Caco-2 (cell line): ENCODE measurements around the gene PRRX1. TPM values are rescaled to one million over a fixed set of nuclear protein-coding genes. Genes with fewer than 3 reads are reported as not detected.

ENCODE experiments used
- BruUV-seq: library from RNA; stranded (reverse); fragments of 400-500 nt; replicated peaks from 2 replicates; lab custom pipeline; 2021; lab: Mats Ljungman, UMichigan
- CTCF ChIA-PET: fragments of 300-600 bp; sonication (Branson Sonifier 250); formaldehyde crosslinking; loops from one replicate; lab custom pipeline; 2022; ENCODE audit warnings: antibody characterized with exemption; lab: Charles Lee
- POLR2A ChIA-PET: fragments of 300-600 bp; sonication (Branson Sonifier 250); formaldehyde crosslinking; loops from one replicate; lab custom pipeline; 2022; ENCODE audit warnings: antibody characterized with exemption; lab: Charles Lee
- DNase-seq, 2 experiments: peaks; one replicate each; pipeline versions ENCODE4 v3.0.0 to v3.0.0-alpha.2; 2020 to 2022
- H3K27me3 ChIP-seq: replicated peaks from 2 replicates; pipeline ENCODE4 v1.6.0; 2011; ENCODE audit warnings: low read length; ENCODE audit not compliant: control insufficient read depth, insufficient read depth
- H3K36me3 ChIP-seq: 2 replicates; pipeline ENCODE4 v1.5.1; 2011; ENCODE audit warnings: low read length; ENCODE audit not compliant: control insufficient read depth, insufficient read depth
- H3K4me1 ChIP-seq: fragments of 250-450 bp; sonication (Bioruptor Pico); 2 replicates; pipeline ENCODE4 v1.5.1; 2020; ENCODE audit warnings: mild to moderate bottlenecking
- H3K4me3 ChIP-seq: 2 replicates; pipeline ENCODE4 v1.5.1; 2011; ENCODE audit warnings: low read depth, mild to moderate bottlenecking, control low read depth, low read length
- H3K9me3 ChIP-seq: fragments of 250-450 bp; sonication (Bioruptor Pico); 2 replicates; pipeline ENCODE4 v1.5.1; 2020; ENCODE audit warnings: mild to moderate bottlenecking, moderate library complexity
- H3K27ac Mint-ChIP-seq: one replicate; pipeline ENCODE4 v1.8.0; 2022; ENCODE audit warnings: mixed read lengths; ENCODE audit not compliant: unreplicated experiment
- H3K27me3 Mint-ChIP-seq: one replicate; pipeline ENCODE4 v1.8.0; 2022; ENCODE audit warnings: mixed read lengths; ENCODE audit not compliant: insufficient read depth, unreplicated experiment
- H3K36me3 Mint-ChIP-seq: one replicate; pipeline ENCODE4 v1.8.0; 2022; ENCODE audit warnings: mild to moderate bottlenecking, mixed read lengths; ENCODE audit not compliant: insufficient read depth, unreplicated experiment
- H3K4me1 Mint-ChIP-seq: one replicate; pipeline ENCODE4 v1.8.0; 2022; ENCODE audit warnings: low read depth, mixed read lengths; ENCODE audit not compliant: unreplicated experiment
- H3K4me3 Mint-ChIP-seq: one replicate; pipeline ENCODE4 v1.8.0; 2022; ENCODE audit warnings: mild to moderate bottlenecking, moderate library complexity, mixed read lengths; ENCODE audit not compliant: unreplicated experiment
- H3K9me3 Mint-ChIP-seq: one replicate; pipeline ENCODE4 v1.8.0; 2022; ENCODE audit warnings: mixed read lengths; ENCODE audit not compliant: unreplicated experiment
- intact Hi-C: fragments of 100-400 bp; cut with micrococcal nuclease; formaldehyde crosslinking; loops from one replicate; pipeline ENCODE4 v1.10.0; 2022; ENCODE audit not compliant: unreplicated experiment
- total RNA-seq: library from RNA; stranded (reverse); gene quantifications from 2 replicates; pipeline ENCODE4 v1.2.3, GENCODE V29; 2022
- TF ChIP-seq, protein P1 (sequence below), 2 experiments: fragments of 200-600 bp in 1 of 2; IDR thresholded peaks; 1 replicate in 1 of 2; 2 replicates in 1 of 2; pipeline versions ENCODE4 v1.5.1 to v1.8.0; 2011 to 2022; ENCODE audit warnings: antibody characterized with exemption in 1 of 2, control low read depth in 1 of 2, inconsistent platforms in 1 of 2, low read depth in 1 of 2, low read length in 1 of 2, mild to moderate bottlenecking in 1 of 2, moderate library complexity in 1 of 2; ENCODE audit not compliant: insufficient read depth in 1 of 2, severe bottlenecking in 1 of 2, unreplicated experiment in 1 of 2

Gene PRRX1
- total RNA-seq, 1 experiment from 2014 or later = not detected

DNA sequence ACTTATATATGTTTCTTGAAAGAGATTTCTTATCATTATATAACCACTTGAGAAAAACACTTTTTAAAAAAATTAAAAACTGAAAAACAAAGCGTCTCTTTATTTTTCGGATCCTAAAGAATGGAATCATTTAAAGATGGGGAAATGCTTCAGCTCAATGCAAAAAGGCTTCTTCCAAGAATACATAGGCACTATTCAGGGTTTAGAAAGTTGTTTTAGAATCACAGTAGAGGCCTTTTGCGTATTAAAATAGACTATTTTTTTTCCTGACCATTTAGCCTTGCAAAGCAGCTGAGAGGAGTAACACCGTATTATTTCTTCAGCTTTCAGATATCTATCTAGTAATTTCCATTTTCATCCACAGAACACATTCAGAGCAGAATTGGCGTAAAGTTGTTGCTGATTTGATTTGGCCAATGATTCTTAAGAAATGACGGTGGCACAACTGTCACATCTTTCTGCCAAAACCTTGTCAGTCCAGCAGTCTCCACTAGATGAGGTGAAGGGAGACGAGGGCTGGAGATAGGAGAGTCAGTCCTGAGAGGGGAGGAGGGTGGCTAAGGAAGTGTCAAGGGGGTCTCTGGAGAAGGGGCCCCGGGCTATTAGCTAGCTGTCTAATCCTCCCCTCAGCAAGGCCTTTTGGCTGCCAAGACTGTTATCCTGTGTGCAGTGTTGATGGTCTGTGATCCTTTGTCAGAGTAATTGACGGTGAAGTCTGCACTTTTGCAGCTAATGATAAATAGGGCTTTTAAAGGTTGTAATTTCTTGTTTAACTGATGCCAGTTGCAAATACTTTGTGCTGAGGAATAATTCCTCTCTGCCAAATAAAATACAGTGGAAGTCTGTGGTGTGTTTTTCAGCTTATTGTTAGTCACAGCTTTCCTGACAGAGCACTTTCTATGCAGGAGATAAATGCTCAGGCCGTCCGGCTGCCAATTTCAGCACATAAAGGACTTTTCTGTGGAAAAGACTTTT is 34.7 kb downstream of the PRRX1 start:
- TF ChIP-seq, protein P1, sequence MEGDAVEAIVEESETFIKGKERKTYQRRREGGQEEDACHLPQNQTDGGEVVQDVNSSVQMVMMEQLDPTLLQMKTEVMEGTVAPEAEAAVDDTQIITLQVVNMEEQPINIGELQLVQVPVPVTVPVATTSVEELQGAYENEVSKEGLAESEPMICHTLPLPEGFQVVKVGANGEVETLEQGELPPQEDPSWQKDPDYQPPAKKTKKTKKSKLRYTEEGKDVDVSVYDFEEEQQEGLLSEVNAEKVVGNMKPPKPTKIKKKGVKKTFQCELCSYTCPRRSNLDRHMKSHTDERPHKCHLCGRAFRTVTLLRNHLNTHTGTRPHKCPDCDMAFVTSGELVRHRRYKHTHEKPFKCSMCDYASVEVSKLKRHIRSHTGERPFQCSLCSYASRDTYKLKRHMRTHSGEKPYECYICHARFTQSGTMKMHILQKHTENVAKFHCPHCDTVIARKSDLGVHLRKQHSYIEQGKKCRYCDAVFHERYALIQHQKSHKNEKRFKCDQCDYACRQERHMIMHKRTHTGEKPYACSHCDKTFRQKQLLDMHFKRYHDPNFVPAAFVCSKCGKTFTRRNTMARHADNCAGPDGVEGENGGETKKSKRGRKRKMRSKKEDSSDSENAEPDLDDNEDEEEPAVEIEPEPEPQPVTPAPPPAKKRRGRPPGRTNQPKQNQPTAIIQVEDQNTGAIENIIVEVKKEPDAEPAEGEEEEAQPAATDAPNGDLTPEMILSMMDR (IDR thresholded peaks at IDR 0.05; ENCODE audit: insufficient read depth in 1 of 2, low read depth in 1 of 2, low read length in 1 of 2, severe bottlenecking in 1 of 2, unreplicated experiment in 1 of 2) = no peak
- Histone ChIP-seq H3K36me3 (no peaks in the 10 kb centered on the region), H3K9me3 (no peaks in the 10 kb centered on the region), H3K27me3 (no peaks in the 10 kb centered on the region), H3K4me3 (no peak overlapping the region), H3K4me1 (no peaks in the 10 kb centered on the region)
- DNase-seq = no peak
- Mint-ChIP-seq H3K4me1 (no peaks in the 10 kb centered on the region), H3K27ac (no peak overlapping the region), H3K27me3 (peaks cover 16% of the 10 kb centered on the region), H3K4me3 (no peak overlapping the region), H3K36me3 (no peaks in the 10 kb centered on the region), H3K9me3 (no peaks in the 10 kb centered on the region)
- POLR2A ChIA-PET = no interaction called here
- intact Hi-C loops = no loop called here
- CTCF ChIA-PET = interaction anchor here (0.5 kb wide), 1 partner anchor 102 kb away, joined by 3 read pairs; no protein-coding TSS in a partner anchor
- BruUV-seq = no TSS peak

DNA sequence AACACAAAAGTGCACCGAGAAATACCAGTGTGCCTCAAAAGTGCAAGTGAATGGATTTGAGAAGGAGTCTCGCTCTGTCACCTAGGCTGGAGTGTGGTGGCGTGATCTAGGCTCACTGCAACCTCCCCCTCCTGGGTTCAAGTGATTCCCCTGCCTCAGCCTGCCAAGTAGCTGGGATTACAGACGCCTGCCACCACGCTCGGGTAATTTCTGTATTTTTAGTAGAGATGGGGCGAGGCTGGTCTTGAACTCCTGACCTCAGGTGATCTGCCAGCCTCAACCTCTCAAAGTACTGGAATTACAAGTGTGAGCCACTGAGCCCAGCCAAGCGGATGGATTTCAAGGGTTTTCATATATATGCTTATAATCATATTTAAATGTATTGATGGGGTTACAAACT is 35.8 kb downstream of the PRRX1 start:
- Histone ChIP-seq H3K9me3 (no peaks in the 10 kb centered on the region), H3K4me3 (no peak overlapping the region), H3K36me3 (no peaks in the 10 kb centered on the region), H3K27me3 (no peaks in the 10 kb centered on the region), H3K4me1 (no peaks in the 10 kb centered on the region)
- POLR2A ChIA-PET = no interaction called here
- no TSS peak for BruUV-seq
- H3K4me3 Mint-ChIP-seq = no peak overlapping the region
- CTCF ChIA-PET = no interaction called here
- TF ChIP-seq, protein P1 (IDR thresholded peaks at IDR 0.05; ENCODE audit: insufficient read depth in 1 of 2, low read depth in 1 of 2, low read length in 1 of 2, severe bottlenecking in 1 of 2, unreplicated experiment in 1 of 2) = no peak
- H3K4me1 Mint-ChIP-seq = no peaks in the 10 kb centered on the region
- H3K27ac Mint-ChIP-seq = no peak overlapping the region
- H3K27me3 Mint-ChIP-seq = peaks cover 16% of the 10 kb centered on the region
- H3K36me3 Mint-ChIP-seq = no peaks in the 10 kb centered on the region
- H3K9me3 Mint-ChIP-seq = no peaks in the 10 kb centered on the region
- no peak for DNase-seq
- intact Hi-C loops = no loop called here

DNA sequence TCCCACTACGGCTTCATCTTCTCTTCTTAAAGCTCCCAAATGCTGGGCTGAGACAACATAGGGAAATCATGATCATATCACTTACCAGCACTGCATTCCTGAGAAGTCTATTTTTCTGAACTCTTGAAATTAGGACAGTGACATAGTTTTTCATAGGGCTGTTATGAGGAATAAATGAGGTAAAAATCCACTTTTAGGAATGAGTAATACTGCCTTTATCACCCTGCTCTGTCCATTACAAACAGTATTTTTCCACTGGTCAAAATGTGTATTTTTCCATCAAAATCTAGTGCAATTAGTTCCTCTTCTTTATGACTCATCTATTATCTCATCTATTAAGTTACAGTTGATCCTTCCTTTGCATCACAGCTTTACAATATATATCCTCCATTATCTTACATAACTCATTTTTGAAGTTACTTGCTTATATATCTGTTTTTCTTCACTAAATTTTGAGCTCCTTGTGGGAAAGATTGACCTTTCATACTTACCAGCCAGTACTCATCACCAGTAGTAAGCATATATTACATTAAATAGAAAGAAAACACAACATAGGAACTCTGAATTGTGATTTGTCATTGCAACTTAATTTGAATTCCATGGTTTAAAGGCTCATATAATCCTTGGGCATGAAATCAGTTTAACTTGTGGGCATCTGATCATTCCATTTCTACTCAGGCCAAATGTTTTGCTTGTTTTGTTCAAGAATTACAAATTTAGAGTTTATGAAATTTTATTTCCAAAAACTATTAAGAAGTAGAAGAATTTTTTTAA is 37.1 kb downstream of the PRRX1 start:
- Mint-ChIP-seq H3K4me1 (no peaks in the 10 kb centered on the region), H3K4me3 (no peak overlapping the region), H3K9me3 (no peaks in the 10 kb centered on the region), H3K27ac (no peak overlapping the region), H3K27me3 (peaks cover 10% of the 10 kb centered on the region), H3K36me3 (no peaks in the 10 kb centered on the region)
- ChIA-PET CTCF (no interaction called here), POLR2A (no interaction called here)
- H3K4me3 ChIP-seq = no peak overlapping the region
- no peaks in the 10 kb centered on the region for H3K36me3 ChIP-seq
- no peaks in the 10 kb centered on the region for H3K4me1 ChIP-seq
- intact Hi-C loops = no loop called here
- no peak for DNase-seq
- BruUV-seq = no TSS peak
- TF ChIP-seq, protein P1 (IDR thresholded peaks at IDR 0.05; ENCODE audit: insufficient read depth in 1 of 2, low read depth in 1 of 2, low read length in 1 of 2, severe bottlenecking in 1 of 2, unreplicated experiment in 1 of 2) = no peak
- no peaks in the 10 kb centered on the region for H3K9me3 ChIP-seq
- H3K27me3 ChIP-seq = no peaks in the 10 kb centered on the region
